ENCODE measurements around the gene PLEKHA5.
A peak's percentile ranks its signal among the peaks of the same experiment; 100 is the strongest.
"Not testable (repeated sequence)": the region's sequence is repeated elsewhere in the genome, so short reads cannot be mapped to it uniquely, and the experiment has no call there.

PLEKHA5 gene

GRCh38 chr12:19285793-19286448 lies 156.4 kb downstream of the PLEKHA5 start:
- DNase-seq = no peak

DNA sequence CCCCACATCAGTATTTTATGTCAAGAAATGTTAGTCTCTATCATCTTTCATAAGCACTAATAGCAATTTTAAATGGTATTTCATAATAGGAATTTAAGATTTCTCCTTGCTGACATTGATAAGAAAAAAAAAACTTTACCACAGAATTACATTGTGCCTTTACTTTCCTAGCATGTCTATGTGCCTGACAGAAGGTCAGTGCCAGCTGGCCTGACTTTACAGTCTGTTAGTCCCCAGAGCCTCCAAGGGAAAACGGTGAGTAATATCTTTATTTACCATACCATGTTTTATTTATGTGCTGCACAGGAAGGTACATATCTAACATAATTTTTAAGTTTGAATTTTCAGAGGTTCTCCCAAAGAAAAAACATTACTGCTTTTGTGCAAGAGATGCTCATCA lies 157.8 kb downstream of the PLEKHA5 start:
- no peak for DNase-seq

DNA sequence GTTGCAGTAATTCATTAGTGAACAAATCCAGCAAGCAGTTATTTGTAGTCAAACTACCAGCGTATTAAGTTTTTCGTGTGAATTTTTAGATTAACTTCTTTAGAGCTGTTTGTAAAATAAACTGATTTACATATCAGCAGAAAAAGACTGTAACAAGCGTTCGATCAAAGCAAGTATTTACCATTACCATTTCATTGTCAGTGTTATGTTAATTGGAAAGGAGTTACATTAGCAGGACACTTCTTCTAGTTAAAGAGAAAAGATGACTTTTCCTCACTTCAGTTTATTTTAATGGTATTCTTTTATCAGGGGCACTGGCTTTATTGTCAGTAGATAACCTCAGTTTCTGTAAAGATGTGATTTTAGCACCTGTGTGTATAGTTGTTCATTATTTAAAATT lies 158.6 kb downstream of the PLEKHA5 start:
- DNase-seq = no peak

- peak; percentile 38 for DNase-seq
These were observed 159.2 kb downstream of the PLEKHA5 start for GRCh38 chr12:19288603-19289244.

- DNase-seq = no peak
These were observed 169.5 kb downstream of the PLEKHA5 start for GRCh38 chr12:19298836-19299605.

DNA sequence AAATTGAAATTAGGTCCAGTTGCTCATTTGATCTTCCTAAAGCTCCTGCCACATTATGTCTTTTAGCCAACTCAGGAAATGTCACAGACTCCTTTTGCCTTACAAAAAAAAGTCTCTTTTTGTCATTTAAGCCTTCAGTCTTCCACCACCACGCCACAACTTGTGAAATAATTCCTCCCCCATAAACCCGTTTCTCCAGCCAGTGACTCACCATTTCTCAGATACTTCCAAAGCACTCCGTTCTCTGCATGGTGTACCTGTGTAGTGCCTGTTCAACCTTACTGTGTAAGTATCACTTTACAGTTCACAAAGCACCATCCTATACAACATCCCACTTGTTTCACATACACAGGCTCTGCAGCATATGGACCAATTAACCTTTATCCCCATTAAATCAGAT lies 170.2 kb downstream of the PLEKHA5 start:
- no peak for DNase-seq

DNA sequence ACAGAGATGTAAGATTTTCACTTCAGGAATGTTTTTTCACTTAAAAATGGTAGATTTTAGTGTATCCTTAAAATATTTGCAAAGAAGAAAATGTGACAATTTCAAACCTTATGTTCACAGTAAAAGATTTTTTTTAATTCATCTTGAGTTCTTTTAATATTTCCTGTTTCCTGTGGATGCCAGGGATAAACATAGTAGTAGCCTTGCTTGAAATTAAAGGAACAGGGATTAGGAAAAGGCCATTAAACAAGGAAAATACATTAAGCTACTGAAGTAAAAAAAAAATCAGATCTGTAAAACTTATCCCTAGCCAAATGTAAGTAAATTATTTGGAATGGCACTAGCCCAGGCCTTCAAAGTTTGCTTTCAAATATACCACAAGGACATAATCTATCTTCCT lies 171.7 kb downstream of the PLEKHA5 start:
- no peak for DNase-seq

DNA sequence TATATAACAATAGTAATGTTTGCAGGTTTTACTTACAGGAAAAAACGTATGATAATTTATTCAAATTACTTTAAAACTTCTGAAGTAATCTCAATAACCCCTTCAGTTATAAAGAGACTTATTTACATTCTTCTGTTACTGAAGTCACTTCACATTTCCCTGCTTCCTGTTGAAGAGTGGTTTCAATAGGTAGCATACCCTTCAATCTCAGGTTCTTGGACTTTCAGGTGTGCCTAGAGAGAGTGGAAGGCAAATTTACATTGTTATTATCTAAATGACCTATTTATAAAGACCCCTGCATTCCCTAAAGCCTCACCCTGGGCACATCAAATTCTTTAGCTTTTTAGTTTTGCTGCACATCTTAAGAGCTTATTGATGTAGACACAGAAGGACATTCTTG lies 172.2 kb downstream of the PLEKHA5 start:
- no peak for DNase-seq

DNA sequence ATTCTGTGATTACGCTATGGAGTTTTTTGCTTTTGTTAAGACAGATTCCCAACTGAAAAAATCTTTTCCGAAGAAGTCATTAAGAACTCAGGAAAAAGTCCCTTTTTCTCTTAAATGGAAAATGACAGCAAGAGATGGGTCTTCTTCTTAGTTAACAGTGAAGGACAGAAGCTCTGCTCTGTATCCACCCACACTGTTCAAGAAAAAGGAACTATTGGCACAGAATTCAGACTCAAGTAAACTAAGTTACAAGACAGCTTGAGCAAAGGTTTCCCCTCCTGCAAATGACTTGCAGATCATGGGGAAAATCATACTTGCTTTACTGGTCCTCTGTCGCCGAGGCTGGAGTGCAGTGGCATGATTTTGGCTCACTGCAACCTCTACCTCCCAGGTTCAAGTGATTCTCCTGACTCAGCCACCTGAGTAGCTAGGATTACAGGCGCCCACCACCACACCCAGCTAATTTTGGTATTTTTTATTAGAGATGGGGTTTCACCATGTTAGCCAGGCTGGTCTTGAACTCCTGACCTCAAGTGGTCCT lies 172.6 kb downstream of the PLEKHA5 start:
- DNase-seq = no peak

- DNase-seq = no peak
These were observed 174.0 kb downstream of the PLEKHA5 start for GRCh38 chr12:19303496-19303895.

GRCh38 chr12:19304149-19304750 lies 174.7 kb downstream of the PLEKHA5 start:
- DNase-seq = no peak

GRCh38 chr12:19305621-19306020 lies 176.1 kb downstream of the PLEKHA5 start:
- not testable (repeated sequence) for DNase-seq

- DNase-seq = no peak
These were observed 176.8 kb downstream of the PLEKHA5 start for GRCh38 chr12:19306366-19306765.

GRCh38 chr12:19307451-19307850 lies 177.9 kb downstream of the PLEKHA5 start:
- DNase-seq = no peak

GRCh38 chr12:19311165-19311564 lies 181.6 kb downstream of the PLEKHA5 start:
- DNase-seq = no peak

- no peak for DNase-seq
These were observed 183.1 kb downstream of the PLEKHA5 start for GRCh38 chr12:19312637-19313036.

GRCh38 chr12:19316425-19316824 lies 186.9 kb downstream of the PLEKHA5 start:
- no peak for DNase-seq

- no peak for DNase-seq
These were observed 192.8 kb downstream of the PLEKHA5 start for GRCh38 chr12:19322376-19322775.

DNA sequence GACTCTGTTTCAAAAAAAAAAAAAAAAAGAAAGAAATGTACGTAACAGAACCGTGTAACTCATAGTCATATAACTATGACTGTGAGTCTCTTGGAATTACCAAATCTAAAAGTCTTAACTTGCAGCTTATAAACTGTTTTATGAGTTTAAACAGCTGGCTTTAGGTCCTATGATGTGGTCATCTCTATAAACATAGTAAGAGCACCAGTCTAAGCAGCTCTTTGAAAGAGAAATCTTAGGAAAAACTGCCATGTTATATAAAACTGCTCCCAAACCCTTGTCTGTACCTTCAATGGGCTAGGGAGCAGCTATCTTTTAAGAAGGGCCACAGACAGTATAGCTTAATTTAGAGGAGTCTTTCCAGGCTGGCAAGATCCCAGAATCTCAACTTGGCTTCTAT lies 194.3 kb downstream of the PLEKHA5 start:
- DNase-seq = no peak

DNA sequence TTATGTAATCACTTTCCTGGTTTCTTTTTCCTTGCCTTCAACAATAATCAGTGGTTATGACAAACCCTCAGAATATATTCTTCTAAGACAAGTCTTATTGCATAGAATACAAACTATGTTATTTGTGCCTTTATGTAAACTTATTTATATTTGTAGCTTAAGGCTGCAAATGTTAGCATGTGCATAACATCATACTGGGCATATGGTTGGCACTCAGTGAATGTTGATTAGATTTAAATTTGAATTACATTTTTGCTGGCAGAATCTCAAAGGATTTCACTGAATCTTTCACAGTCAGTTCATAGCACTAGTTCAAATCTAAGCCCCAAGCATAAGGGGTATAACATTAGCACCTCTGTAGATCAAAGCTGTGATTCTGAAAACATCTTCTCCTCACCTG lies 196.6 kb downstream of the PLEKHA5 start:
- DNase-seq = no peak

- no peak for DNase-seq
These were observed 202.7 kb downstream of the PLEKHA5 start for GRCh38 chr12:19332196-19332595.

- no peak for DNase-seq
These were observed 208.9 kb downstream of the PLEKHA5 start for GRCh38 chr12:19338405-19338804.

- not testable (repeated sequence) for DNase-seq
These were observed 221.3 kb downstream of the PLEKHA5 start for GRCh38 chr12:19350850-19351249.
